ENCODE data around the gene ANAPC1.
"Not testable (repeated sequence)": the region's sequence is repeated elsewhere in the genome, so short reads cannot be mapped to it uniquely, and the experiment has no call there.

- not testable (repeated sequence) for TF ChIP-seq CTCF, POLR2AphosphoS5 (IDR thresholded peaks at IDR 0.05)
Measured at GRCh38 chr2:111750641-111751040, 133.4 kb downstream of the ANAPC1 start.
